Right ventricle myocardium superior (tissue), 1 donor: Measurements from ENCODE around the gene MYLIP. TPM values are rescaled to one million over a fixed set of nuclear protein-coding genes. Genes with fewer than 3 reads are reported as not detected.

Source experiments
- ATAC-seq: fragments of 200-7000 bp; cut with Tn5 transposase; one replicate; pipeline ENCODE4 v1.9.1; 2020; ENCODE audit warnings: mild to moderate bottlenecking; ENCODE audit not compliant: poor library complexity
- DNase-seq: peaks from one replicate; pipeline ENCODE4 v3.0.0-alpha.2; 2020
- intact Hi-C: fragments of 100-400 bp; cut with DNase I; formaldehyde crosslinking; loops from one replicate; pipeline ENCODE4 v1.11.2; 2022
- total RNA-seq: library from RNA; stranded (reverse); fragmentation: NEBNext Ultra II Directional; extraction: Animal tissue kit (Norgen Biotek cat#: 25700); gene quantifications from one replicate; pipeline ENCODE4 v1.2.1, GENCODE V29; 2021
- donor health status: DM: no; HTN: yes; CAD: no; lungs with severe emphysema.

MYLIP gene
- total RNA-seq, 1 donor from 2014 or later = 12.2 TPM

DNA sequence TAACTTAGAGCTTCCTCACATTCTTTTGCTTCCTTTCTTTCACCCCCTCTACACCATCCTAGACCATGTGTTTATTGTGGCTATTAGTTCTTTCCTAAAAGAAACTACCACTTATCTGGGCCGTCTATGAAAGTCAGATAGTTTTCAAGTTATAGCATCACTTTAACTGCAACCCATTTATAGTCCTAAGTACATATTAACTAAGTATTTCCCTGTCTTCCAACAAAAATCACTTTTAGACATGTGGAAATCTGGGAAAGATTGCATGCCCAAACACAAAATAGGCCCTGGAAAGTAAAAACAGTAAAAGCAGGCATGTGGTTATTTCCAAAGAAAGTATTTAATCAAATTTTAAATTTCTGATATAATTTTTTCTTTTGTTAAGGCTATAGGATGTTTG, 5.5 kb downstream of the MYLIP start:
- no peak for ATAC-seq
- intact Hi-C loops = no loop called here

DNA sequence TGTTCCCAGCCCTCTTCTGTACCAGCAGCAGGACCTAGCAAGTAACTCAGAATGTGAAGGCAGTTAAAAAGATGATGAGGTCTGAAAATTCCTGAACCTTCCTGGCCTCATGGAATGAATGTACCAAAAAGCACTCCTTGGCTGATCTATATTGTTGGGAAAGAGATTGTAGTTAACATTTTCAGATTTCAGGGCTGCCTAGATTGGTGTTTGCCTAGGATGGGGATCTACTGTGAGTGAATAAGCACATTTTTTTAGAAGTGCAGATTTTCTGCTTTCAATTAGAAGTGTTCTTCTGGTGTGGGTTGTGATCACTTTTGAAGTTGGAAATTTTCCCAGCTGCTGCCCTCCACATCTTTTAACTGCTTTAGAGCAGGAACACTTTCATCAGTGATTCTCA, 6.2 kb downstream of the MYLIP start:
- ATAC-seq (no peak), DNase-seq (no peak)
- intact Hi-C loops = no loop called here

More for the DNA sequence above, 5.5 kb downstream of the MYLIP start:
- no peak for DNase-seq

DNA sequence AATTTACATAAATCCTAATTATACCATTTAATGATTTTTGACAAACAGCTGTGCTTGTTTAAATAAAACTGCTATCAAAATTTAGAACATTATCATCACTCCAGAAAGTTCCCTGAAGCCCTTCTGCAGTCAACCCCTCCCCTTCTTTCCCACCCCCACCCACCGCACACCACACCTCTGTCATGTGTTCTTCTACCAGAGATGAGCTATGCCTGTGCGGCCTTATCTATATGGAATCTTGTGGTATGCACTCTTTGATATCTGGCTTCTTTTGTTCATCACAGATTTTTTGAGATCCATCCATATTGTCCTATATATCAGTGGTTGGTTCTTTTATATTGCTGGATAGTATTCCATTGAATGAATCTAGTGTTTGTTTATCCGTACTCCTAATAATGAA, 7.2 kb downstream of the MYLIP start:
- intact Hi-C loops = no loop called here
- no peak for DNase-seq
- ATAC-seq = no peak

DNA sequence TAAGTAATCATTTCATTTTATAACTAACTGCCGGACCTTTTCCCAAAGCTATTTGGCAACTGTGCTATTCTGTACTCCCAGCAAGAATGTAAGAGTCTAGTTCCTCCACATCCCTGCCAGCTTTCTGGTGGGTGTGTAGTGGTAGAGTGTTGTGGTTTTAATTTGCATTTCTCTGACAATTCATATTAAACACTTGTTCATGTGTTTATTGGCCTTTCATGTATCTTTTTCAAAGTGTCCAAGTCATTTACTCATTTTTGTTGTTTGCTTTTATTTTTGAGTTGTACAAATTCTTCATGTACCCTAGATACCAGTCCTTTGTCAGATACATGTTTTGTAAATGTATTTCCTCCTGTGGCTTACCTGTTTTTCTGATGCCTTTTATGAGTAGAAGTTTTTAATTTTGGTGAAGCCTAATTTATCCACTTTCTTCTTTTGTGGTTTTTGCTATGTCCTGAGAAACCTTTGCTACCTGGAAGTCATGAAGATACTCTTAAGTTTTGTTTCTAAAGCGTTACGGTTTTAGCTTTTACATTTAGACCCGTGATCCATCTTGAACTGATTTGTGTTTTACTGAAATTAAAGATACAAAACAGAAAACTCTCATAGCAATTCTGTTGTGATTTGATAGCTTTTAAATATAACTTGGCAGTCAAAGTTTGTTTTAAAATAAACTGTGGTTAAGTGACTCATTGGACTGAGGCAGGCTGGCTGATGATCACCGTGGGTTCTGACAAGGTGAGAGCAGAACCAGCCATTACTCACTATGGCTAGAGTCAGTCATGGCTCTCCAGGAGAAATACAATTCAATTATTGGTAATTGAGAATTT, 8.0 kb downstream of the MYLIP start:
- intact Hi-C loops = no loop called here
- no peak for DNase-seq

DNA sequence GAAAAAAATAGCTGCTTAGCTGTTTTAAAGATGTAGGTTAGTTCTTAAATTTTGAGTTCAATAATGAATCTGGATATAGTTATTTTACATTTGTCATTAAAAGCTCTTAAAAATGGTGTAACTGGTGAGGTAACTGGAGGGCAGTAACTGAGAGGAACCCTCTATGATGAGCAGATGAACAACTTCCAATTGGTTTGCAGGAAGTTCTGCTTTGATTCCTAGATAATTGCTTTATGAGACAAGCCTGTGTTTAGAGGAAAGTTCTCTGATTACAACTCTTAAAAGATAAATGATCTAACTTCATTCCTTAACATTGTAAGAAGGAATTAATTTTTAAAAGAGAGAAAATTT, 8.5 kb downstream of the MYLIP start:
- intact Hi-C loops = no loop called here
- DNase-seq = no peak
- no peak for ATAC-seq

More for the DNA sequence above, 8.0 kb downstream of the MYLIP start:
- ATAC-seq = peak; percentile 73

DNA sequence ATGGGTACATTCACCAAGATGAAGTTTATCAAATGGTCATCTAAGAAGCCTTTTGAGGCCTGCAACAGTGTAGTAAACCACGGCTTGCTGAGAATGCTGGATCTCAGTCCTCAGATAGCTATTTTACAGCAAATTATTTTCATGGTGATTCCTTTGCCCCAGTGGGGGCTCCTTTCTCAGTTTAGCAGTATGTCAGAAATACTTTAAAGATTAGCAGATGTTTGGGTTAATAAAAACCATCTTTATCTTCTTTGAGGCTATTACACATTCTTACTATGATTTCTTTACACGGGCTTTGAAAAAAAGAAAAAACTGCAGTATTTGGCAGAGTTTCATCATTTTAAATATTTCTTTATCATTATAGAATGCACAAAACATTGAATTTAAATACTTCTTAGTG, 10.7 kb downstream of the MYLIP start:
- intact Hi-C loops = no loop called here
- no peak for ATAC-seq

DNA sequence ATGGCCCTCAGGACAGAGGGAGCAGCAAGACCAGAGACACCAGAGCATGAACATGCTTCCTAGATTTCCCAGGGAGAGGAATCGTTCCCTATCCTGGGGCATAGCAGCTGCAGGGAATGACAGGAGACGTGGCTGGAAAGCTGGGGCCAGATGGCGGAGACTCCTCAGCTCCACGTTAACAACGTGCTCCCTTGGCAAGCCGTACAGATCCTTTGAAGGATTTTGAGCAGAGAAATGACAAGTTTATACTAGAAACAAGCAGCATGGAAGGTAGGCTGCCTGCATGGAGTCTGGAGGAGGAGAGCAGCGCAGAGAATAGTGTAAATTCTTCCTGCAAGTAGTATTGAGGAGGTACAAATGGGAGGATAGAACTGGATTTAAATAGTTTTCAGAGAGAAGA, 11.7 kb downstream of the MYLIP start:
- ATAC-seq (no peak), DNase-seq (no peak)
- intact Hi-C loops = no loop called here

More for the DNA sequence above, 10.7 kb downstream of the MYLIP start:
- no peak for DNase-seq

DNA sequence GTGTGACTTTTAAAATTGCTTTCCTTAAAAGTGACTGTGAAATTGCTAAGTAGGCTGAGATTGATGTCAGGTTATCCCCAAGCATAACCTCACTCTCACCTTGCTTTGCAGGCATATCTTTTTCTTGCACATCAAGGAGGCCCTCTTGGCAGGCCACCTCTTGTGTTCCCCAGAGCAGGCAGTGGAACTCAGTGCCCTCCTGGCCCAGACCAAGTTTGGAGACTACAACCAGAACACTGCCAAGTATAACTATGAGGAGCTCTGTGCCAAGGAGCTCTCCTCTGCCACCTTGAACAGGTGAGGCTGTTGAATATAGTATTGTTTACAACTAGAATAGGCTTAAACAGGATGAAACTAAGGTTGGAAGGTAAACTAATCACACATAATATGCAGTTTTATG, 12.6 kb downstream of the MYLIP start:
- intact Hi-C loops = no loop called here
- peak; percentile 64 for ATAC-seq
- no peak for DNase-seq

DNA sequence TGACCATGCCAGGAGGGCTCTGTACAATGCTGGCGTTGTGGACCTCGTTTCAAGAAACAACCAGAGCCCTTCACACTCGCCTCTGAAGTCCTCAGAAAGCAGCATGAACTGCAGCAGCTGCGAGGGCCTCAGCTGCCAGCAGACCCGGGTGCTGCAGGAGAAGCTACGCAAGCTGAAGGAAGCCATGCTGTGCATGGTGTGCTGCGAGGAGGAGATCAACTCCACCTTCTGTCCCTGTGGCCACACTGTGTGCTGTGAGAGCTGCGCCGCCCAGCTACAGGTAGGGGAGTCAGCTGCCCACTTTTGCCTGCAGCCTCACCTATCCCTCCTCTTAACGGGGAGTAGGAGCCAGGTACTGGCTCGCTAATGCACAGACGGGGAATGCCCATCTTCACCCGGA, 16.2 kb downstream of the MYLIP start:
- intact Hi-C loops = no loop called here
- ATAC-seq (no peak), DNase-seq (no peak)

DNA sequence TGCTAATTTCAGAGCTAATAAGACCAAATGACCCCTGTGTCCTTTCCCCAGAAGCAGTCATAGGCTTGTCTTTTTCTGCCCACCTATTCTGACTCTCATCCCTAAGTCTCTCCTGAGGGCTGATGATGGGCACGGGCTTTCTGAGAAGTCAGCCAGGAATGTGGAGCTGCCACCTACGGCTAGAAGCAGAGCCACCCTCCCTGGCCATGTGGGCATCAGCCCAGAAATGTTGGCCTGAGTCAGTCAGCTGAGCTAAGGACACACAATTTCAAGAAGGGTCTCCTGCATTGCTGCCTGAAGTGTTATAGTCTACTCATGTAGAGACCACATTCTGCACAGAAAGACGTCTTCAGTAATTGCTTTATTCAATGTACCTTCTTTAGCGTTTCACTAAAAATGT, 17.1 kb downstream of the MYLIP start:
- DNase-seq = no peak
- peak; percentile 32 for ATAC-seq

DNA sequence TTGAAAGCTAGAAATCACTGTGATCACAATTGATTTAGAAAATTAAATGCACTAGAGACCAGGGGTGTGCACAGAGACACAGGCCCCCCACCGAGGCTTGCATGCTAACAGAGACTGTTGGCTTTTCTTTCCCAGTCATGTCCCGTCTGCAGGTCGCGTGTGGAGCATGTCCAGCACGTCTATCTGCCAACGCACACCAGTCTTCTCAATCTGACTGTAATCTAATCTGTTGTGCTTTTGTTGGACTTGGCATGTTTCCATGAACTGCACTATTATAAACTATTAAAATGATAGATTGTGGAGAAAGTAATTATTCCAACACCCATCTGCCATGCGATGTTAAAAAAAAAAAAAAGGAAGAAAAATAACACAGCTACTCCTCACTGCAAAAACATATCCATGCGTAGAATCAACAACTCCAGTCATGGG, 17.7 kb downstream of the MYLIP start:
- intact Hi-C loops = no loop called here

More for the DNA sequence above, 17.1 kb downstream of the MYLIP start:
- intact Hi-C loops = no loop called here

DNA sequence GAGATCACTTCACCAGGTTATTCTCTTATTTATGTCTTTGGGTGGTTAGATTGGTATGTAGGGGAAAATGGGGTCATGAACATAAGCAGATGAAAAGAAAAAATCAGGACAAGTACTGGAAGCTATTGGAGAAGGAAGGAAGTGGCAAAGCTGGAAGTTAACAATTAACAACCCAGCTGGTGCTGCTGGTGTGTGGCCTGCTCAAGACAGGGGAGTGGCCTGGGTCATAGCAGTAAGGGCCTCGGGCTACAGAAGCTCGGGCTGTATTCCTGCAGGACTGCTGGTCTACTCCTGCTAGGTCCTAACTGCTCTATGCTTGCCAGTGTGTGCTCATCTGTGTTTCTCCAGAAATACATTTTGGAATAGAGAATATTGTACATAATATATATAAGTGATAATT, 19.6 kb downstream of the MYLIP start:
- ATAC-seq (no peak), DNase-seq (no peak)
- intact Hi-C loops = no loop called here

More for the DNA sequence above, 17.7 kb downstream of the MYLIP start:
- DNase-seq (no peak), ATAC-seq (no peak)

DNA sequence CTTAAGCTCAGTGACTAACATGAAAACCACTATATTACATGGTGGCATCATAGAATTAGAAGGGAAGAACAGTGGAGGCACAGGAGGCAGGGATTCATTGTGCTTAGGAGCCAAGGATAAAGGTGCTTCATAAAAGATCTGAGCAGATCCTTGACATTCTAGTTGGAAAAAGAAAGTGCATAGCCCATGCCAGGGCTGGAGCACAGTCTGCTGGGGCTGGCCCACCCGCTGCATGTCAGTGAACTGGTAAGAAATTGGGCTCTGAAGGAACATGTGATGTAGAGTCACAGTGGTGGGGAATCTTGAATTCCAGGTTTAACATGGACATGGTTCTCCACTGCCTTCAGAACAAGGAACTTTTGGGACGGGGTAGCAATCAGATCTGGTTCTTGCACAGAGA, 20.4 kb downstream of the MYLIP start:
- ATAC-seq = no peak
- intact Hi-C loops = no loop called here
- DNase-seq = no peak

DNA sequence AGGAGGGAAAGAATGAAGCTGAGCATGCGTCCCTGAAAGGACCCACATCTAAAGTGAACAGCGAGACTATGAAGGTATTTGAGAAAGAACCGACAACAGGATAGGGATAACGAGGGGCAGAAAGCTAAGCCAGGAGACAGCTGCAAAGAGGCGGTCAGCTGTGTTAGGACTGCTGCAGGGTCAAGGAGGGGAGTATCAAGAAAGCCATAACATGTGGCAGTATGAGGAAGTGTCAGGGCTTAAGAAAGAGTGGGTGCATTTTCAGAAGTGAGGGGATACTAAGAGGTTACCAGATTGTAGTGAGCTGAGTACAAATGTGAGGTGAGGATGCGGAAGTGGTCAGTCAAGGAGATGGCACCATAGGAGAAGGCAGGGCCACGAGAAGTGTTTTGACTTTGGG, 21.2 kb downstream of the MYLIP start:
- intact Hi-C loops = no loop called here
- ATAC-seq = no peak
- DNase-seq = no peak

DNA sequence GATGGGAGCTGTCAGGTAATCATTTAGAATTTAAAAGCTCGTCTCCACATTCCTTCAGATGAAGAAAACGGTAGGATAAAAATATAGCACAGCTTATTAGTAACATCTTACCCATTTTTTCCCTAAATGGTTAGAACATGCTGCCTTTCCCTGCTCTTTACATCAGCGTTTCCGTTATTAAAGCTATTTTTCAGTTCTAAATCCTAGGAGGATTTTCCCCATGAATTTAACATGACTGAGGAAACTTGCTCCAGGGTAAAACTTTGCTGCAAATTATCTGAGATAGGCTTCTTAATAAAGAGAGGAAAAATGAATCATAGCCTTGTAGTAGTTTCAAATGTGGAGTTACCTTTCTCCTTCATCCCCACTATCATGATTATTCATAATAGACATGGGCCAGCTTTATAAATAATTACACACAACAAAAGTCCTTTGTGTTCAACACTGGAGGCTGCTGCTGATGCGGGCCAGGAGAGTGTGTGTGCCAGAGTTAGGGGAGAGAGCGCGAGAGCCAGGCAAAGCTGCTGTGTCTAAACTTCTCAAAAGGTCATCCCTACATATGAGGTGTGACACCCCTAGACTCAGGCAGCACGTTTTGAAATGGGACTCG, 24.4 kb downstream of the MYLIP start:
- intact Hi-C loops = no loop called here
- DNase-seq (no peak), ATAC-seq (no peak)

DNA sequence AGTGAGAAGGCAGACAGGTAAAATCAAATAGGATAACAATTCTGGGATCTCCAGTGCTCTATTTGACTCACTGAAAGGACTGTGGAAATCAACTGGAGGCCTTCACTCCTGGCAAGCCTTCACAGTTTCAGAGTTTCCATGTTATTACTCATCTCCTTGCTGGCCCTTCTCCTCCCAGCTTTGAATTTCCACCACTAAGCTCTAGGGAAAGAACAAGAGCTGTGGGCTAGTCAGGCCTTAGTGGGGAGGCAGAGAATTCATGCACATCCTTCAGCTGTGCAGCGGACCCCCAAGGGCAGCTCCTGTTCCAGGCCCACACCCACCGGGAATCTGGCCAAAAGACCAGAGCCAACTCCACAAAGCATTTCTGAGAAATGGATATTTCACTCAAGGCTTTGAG, 26.0 kb downstream of the MYLIP start:
- DNase-seq = peak; percentile 76
- peak; percentile 82 for ATAC-seq
- intact Hi-C loops = no loop called here

DNA sequence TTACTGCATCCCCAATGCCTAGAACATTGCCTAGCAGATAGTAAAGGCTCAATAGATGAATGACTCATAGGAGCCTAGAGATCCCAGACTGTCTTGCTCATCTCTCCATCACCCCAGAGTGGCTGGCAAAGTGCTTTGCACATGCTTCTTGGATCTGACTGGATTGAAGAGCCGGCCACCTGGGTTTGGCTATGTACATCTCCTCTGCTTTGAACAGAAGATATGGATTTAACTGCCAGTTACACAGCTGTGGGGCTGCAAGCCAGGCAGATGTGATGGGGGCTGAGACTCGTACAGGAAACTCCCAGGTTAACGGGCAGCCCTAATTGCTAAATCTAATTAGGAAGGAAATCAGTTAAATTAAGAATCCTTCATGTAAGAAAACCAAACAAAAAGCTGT, 28.6 kb downstream of the MYLIP start:
- intact Hi-C loops = no loop called here

DNA sequence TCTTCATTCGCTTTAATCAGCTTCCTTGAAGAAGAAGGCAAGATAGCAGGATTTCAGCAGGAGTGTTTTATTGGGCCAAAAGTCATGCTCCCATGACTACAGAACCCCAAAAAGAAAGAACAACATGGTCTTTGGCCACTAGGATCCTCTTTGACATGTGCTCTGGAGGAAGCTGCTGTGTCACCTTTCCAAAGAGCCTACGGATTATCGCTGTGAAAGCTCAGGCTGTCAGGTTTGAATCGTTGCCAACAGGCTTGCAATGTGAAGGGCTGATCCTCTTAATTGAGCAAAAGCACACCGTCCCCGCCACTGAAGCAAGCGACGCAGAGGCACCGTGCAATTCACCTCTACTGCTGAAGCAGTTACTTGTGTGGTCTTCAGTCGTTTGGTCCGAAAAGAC, 29.0 kb downstream of the MYLIP start:
- ATAC-seq = peak; percentile 76
- DNase-seq = no peak
- intact Hi-C loops = no loop called here

More for the DNA sequence above, 28.6 kb downstream of the MYLIP start:
- ATAC-seq (no peak), DNase-seq (no peak)

DNA sequence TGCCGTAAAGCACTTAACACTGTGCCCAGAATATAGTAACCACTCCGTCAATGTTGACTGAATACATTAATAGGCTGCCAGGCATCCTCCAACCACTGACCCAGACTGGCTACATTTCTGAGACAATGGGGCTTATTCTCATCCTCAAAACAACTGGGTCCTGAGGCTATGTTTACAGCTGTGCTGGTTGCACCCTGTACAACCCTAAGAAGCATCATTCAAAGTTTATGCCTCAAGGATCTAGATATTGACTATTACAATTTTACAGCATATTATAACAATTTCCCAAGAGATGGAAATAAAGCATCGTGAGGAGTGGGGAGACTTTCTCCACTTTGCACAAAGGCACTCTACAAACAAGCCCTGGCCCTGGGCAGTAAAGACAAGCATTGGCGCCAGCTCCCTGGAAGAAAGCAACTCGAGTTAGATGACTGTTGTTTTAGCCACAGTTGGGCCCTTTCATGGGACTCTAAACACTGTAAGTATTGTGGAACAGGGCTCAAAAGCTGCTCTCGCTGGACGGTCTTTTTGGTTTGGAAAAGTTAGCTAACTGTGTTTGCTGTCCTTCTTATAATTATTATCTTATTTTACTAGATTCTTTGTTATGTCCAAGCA, 30.2 kb downstream of the MYLIP start:
- no peak for ATAC-seq
- DNase-seq = no peak
- intact Hi-C loops = no loop called here

DNA sequence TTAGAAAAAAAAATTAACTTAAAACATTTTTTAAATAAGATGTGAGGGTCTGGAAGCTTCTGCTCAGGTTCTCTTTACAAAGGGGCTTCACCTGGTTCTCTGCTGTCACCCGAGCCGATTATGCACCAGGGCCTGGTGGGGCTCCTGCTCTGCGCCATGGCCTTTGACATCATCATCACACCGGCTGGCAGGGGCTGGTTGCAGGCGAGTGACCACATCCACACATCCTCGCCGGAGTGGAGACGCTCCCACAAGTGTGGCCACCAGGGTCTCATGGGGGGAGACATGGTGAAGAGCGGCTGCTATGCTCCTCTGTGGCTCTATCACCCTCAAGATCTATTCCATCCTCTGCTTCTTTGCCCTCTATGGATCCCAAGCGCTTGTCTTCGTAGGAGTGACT, 31.9 kb downstream of the MYLIP start:
- ATAC-seq (no peak), DNase-seq (no peak)
- intact Hi-C loops = no loop called here
